HG03558 (cell line): ENCODE results near the gene INTS1.

Experiments used
- ATAC-seq: cut with Tn5 transposase; IDR thresholded peaks from one replicate; pipeline ENCODE4 v1.9.1; 2021; ENCODE audit warnings: moderate number of reproducible peaks; ENCODE audit not compliant: unreplicated experiment; ENCODE audit errors: extremely low read depth

INTS1 gene

GRCh38 chr7:1511444-1512422, 7.5 kb upstream of the INTS1 start:
- ATAC-seq, result no peak

GRCh38 chr7:1510780-1511154, 6.6 kb upstream of the INTS1 start:
- ATAC-seq, result no peak

DNA sequence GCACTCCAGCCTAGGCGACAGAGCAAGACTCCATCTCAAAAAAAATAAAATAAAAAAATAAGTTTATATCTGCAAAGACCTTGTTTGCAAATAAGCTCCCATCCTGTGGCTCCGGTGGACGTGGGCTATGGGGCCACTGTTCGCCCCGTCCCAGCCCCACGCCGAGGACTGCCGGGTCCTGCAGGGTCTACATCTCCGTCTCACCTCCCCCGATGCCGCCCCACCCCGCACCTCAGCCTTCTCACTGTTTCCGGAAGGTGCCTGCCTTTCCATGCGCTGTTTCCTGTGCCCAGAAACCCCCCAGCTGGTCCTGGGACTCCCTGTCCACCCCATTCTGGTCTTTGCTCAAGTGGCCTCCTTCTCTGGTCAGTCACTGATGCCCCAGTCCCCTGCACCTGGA, 5.0 kb upstream of the INTS1 start:
- ATAC-seq, result no peak

- no peak for ATAC-seq
These were observed 4.1 kb upstream of the INTS1 start for GRCh38 chr7:1508277-1508758.

- no peak for ATAC-seq
These were observed 1.8 kb upstream of the INTS1 start for GRCh38 chr7:1505731-1506550.

DNA sequence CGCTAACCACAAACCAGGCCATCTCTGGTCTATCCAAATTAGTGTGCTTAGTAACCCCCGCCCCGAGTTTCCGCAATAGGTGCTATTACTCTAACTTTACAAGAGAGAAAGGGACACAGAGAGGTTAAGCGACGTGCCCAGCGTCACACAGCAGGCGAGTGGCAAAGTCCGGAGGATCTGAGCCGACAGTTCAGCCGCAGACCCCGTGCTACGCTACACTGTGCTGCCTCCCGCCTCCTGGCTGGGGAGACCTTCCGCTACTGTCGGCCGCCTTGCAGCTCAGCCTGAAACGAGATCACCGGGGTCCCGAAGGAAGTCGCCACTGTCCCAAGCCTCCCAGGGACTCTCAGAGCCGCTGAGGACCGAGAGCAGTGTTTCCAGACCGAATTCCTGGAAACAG, 799 bp downstream of the INTS1 start:
- no peak for ATAC-seq

DNA sequence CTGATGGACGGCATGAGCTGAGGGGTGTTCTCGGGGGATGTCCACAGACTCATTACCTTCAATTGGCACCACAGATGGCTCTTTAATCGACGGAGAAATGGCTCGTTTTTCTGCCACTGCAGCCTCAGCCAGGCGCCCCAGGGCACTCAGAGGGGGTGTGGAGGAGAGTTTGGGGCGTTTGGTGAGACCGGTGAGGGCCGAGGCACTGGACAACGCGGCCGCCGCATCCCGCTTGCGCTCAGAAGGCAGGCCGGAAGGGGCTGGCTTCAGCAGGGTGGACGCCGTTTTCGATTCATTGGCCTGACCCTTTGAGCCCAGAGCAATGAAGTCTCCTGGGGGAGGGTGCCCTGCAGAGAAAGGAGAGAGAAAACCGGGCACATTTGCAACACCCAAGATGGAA, 1.3 kb downstream of the INTS1 start:
- ATAC-seq, result no peak

GRCh38 chr7:1501487-1502270, 2.5 kb downstream of the INTS1 start:
- ATAC-seq, result no peak

GRCh38 chr7:1500064-1500807, 4.0 kb downstream of the INTS1 start:
- no peak for ATAC-seq

DNA sequence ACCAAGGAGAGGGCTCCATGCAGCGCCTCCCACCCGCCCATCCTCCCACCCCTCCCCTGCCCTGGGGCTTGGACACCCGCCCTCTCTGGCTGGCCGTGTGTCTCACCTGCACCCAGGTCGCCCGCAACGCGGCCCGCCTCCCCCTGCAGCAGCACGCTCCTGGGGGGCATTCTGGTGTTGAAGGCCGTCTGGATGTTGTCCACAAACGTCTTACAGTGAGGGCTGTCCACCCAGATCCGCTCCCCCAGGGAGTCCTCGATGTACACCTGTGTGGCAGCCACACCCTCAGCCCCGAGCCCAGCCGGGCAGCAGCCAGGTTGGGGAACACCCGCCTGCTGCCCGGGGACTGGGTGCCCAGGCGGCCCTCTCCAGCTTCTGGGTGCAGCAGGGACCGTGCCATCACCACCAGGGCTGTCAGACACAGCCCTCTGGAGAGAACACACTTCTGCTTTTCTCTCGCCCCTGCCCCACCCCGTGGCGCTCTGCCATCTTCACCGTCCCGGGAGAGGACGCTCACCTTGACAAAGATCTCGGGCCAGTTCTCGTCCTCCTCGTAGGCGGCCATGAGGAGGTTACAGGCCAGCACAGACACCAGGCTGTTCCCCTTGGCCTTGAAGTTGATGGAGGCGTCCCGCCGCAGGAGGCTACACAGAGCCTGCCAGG, 4.7 kb downstream of the INTS1 start:
- ATAC-seq, result no peak

GRCh38 chr7:1498370-1499305, 5.6 kb downstream of the INTS1 start:
- ATAC-seq, result no peak

GRCh38 chr7:1497293-1497927, 6.8 kb downstream of the INTS1 start:
- ATAC-seq, result no peak

DNA sequence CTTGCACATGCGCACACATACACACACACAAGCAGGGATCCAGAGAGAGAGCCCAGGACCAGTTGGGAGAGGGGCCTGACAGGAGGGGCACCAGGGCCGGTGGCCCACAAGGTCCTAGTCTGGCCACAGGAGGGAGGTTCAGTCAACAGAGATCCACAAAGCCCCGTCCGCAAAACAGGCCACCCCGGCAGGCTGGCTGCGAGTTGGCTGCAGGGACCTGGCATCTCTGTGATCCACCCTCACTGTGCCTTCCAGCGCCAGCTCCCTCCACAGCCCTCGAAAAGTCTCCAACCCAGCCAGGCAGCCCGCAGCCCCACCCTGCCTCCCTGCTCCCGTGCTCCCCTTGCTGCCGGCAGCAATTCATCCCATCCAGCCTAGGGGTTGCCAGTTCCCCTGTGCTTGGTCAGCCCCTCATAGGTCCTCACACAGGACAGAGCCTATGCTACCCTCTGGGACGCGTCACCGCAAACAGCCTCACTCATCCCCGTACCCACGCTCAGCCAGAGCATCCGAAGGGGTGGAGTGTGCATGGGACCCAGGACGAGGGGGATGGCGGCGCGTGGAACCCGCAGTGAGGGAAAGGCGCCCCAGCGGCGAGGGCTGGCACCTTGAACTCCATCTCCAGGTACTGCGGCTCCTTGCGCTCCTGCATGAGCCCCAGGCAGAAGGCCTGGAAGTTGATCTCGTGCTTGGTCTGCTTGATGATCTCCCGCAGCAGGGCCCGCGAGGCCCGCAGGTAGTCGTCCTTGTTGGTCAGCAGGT, 7.5 kb downstream of the INTS1 start:
- no peak for ATAC-seq

- ATAC-seq, result no peak
These were observed 8.5 kb downstream of the INTS1 start for GRCh38 chr7:1495564-1496242.

DNA sequence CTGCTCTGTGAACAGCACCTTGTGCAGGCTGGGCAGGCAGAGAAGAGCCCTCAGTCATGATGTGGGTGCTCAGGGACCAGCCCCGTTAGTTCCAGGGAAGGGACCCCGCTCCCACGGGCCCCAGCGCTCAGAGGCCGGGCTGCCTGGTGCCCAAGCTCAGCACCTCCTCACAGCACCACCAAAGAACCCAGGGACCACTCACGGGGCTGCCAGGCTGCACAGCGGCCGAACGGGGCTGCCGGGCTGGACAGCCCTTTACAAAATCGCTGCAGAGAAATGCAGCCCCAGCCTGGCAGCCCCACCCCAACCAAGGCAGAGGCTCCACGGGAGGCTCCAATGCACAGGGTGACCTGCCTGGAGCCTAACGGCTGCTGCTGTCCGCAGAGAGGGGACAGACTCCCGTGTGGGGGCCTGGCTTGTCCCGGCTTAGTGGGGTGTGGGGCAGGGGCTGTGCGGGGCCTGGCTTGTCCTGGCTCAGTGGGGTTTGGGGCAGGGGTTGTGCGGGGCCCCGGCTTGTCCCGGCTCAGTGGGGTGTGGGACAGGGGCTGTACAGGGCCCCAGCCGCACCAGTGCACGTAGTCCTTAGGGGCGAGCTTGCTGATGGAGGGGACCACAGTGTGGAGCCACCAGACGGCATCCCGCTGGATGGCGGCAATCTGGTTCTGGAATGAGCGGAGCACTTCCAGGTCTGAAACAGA, 9.2 kb downstream of the INTS1 start:
- ATAC-seq, result no peak

DNA sequence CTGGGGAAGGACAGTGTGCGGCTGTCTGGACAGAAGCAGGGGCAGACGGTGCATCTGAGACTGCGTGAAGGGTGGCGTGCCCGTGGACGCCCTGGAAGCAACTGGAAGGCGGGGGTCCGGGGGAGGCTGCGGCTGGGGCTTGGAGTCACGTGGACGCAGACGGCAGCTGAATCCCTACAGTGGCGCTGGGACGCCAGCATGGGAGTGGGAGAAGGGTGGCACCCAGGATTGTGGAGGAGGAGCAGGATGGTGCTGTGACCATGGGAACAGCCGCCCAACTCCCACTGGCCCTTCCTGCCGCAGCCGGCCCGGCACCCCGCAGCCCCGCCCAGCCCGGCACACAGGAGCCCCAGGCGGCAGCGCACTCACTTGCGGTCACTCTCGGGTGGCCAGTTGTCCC, 9.7 kb downstream of the INTS1 start:
- ATAC-seq, result no peak
